H9 (cell line): ENCODE measurements around the gene PTCD1. TPM values are rescaled to one million over a fixed set of nuclear protein-coding genes. Genes with fewer than 3 reads are reported as not detected.

Experiments used
- DNase-seq: peaks from one replicate; pipeline ENCODE4 v3.0.0-alpha.2; 2017
- H2AFZ ChIP-seq: one replicate; pipeline ENCODE4 v1.6.1; 2013; ENCODE audit warnings: mild to moderate bottlenecking, low read length, control low read depth, moderate library complexity
- H2AK5ac ChIP-seq: 2 replicates; pipeline ENCODE4 v1.6.1; 2013; ENCODE audit warnings: low read length, control low read depth, mixed read lengths; ENCODE audit not compliant: insufficient read length
- H2BK120ac ChIP-seq: one replicate; pipeline ENCODE4 v1.6.1; 2013; ENCODE audit warnings: low read depth, mild to moderate bottlenecking, low read length, control low read depth, inconsistent platforms; ENCODE audit not compliant: poor library complexity, severe bottlenecking
- H2BK12ac ChIP-seq: 2 replicates; pipeline ENCODE4 v1.6.1; 2013; ENCODE audit warnings: low read length, control low read depth, mixed read lengths, low read depth; ENCODE audit not compliant: insufficient read length
- H2BK15ac ChIP-seq: 2 replicates; pipeline ENCODE4 v1.6.1; 2013; ENCODE audit warnings: low read depth, low read length, control low read depth
- H2BK20ac ChIP-seq: one replicate; pipeline ENCODE4 v1.6.1; 2013; ENCODE audit warnings: low read depth, mild to moderate bottlenecking, low read length, control low read depth, inconsistent platforms; ENCODE audit not compliant: poor library complexity, severe bottlenecking
- H2BK5ac ChIP-seq: 2 replicates; pipeline ENCODE4 v1.6.1; 2013; ENCODE audit warnings: low read length, control low read depth, mixed read lengths; ENCODE audit not compliant: insufficient read length
- H3K14ac ChIP-seq: 2 replicates; pipeline ENCODE4 v1.6.1; 2013; ENCODE audit warnings: low read length, control low read depth; ENCODE audit not compliant: insufficient read depth
- H3K18ac ChIP-seq: 2 replicates; pipeline ENCODE4 v1.6.1; 2013; ENCODE audit warnings: low read depth, mild to moderate bottlenecking, mixed read lengths, low read length, control low read depth; ENCODE audit not compliant: insufficient read length
- H3K23ac ChIP-seq: 2 replicates; pipeline ENCODE4 v1.6.1; 2013; ENCODE audit warnings: low read length, control low read depth, mixed read lengths, low read depth; ENCODE audit not compliant: insufficient read length
- H3K23me2 ChIP-seq: 2 replicates; pipeline ENCODE4 v1.6.1; 2013; ENCODE audit warnings: low read depth, mild to moderate bottlenecking, mixed read lengths, low read length, control low read depth; ENCODE audit not compliant: insufficient read length, poor library complexity, severe bottlenecking
- H3K27ac ChIP-seq: 2 replicates; pipeline ENCODE4 v1.5.1; 2013; ENCODE audit warnings: low read length, control low read depth, mixed read lengths, low read depth; ENCODE audit not compliant: insufficient read length
- H3K27me3 ChIP-seq: 2 replicates; pipeline ENCODE4 v1.6.1; 2013; ENCODE audit warnings: low read length, control low read depth, inconsistent platforms; ENCODE audit not compliant: insufficient read depth
- H3K4ac ChIP-seq: 2 replicates; pipeline ENCODE4 v1.6.1; 2013; ENCODE audit warnings: low read depth, mild to moderate bottlenecking, control low read depth, inconsistent platforms, low read length, moderate library complexity
- H3K4me1 ChIP-seq: 2 replicates; pipeline ENCODE4 v1.6.1; 2013; ENCODE audit warnings: low read length, control low read depth, inconsistent platforms; ENCODE audit not compliant: insufficient read depth
- H3K4me2 ChIP-seq: 2 replicates; pipeline ENCODE4 v1.6.1; 2013; ENCODE audit warnings: low read length, control low read depth, mixed read lengths; ENCODE audit not compliant: insufficient read length, insufficient read depth
- H3K56ac ChIP-seq: 2 replicates; pipeline ENCODE4 v1.6.1; 2013; ENCODE audit warnings: low read depth, mild to moderate bottlenecking, mixed read lengths, low read length, control low read depth; ENCODE audit not compliant: insufficient read length
- H3K79me1 ChIP-seq: 2 replicates; pipeline ENCODE4 v1.6.1; 2013; ENCODE audit warnings: low read depth, mild to moderate bottlenecking, moderate library complexity, low read length, control low read depth, inconsistent platforms; ENCODE audit not compliant: insufficient read depth, poor library complexity, severe bottlenecking
- H3K79me2 ChIP-seq: 2 replicates; pipeline ENCODE4 v1.6.1; 2013; ENCODE audit warnings: low read length, control low read depth, inconsistent platforms; ENCODE audit not compliant: insufficient read depth
- H3K9ac ChIP-seq: 2 replicates; pipeline ENCODE4 v1.6.1; 2013; ENCODE audit warnings: low read length, control low read depth, mixed read lengths; ENCODE audit not compliant: insufficient read length; ENCODE audit errors: extremely low read depth
- H3K9me3 ChIP-seq: one replicate; pipeline ENCODE4 v1.6.1; 2013; ENCODE audit warnings: low read depth, low read length, inconsistent platforms; ENCODE audit not compliant: control insufficient read depth
- H3T11ph ChIP-seq: one replicate; pipeline ENCODE4 v1.6.1; 2013; ENCODE audit warnings: mild to moderate bottlenecking, low read length, control low read depth, inconsistent platforms
- H4K20me1 ChIP-seq: one replicate; pipeline ENCODE4 v1.6.1; 2013; ENCODE audit not compliant: control insufficient read depth, insufficient read length, insufficient read depth
- H4K5ac ChIP-seq: 2 replicates; pipeline ENCODE4 v1.6.1; 2013; ENCODE audit warnings: low read depth, mild to moderate bottlenecking, mixed read lengths, low read length, control low read depth; ENCODE audit not compliant: insufficient read length
- H4K8ac ChIP-seq: replicated peaks from 2 replicates; pipeline ENCODE4 v1.6.1; 2013; ENCODE audit warnings: low read length, control low read depth, mixed read lengths, low read depth; ENCODE audit not compliant: insufficient read length
- H4K91ac ChIP-seq: 2 replicates; pipeline ENCODE4 v1.6.1; 2013; ENCODE audit warnings: low read depth, mild to moderate bottlenecking, moderate library complexity, mixed read lengths, low read length, control low read depth; ENCODE audit not compliant: insufficient read length
- H3K27ac Mint-ChIP-seq, 3 experiments: 2 replicates in 2 of 3; 3 replicates in 1 of 3; pipeline ENCODE4 v1.8.0; 2020 to 2021; ENCODE audit warnings: mixed read lengths in 3 of 3, mild to moderate bottlenecking in 1 of 3, moderate library complexity in 1 of 3
- H3K27me3 Mint-ChIP-seq: 2 replicates; pipeline ENCODE4 v1.8.0; 2021; ENCODE audit warnings: low read depth, mild to moderate bottlenecking, moderate library complexity, mixed read lengths
- H3K36me3 Mint-ChIP-seq, 3 experiments: 2 replicates in 2 of 3; 3 replicates in 1 of 3; pipeline ENCODE4 v1.8.0; 2020 to 2021; ENCODE audit warnings: low read depth in 3 of 3, mixed read lengths in 3 of 3; ENCODE audit not compliant: insufficient read depth in 1 of 3
- H3K4me1 Mint-ChIP-seq, 2 experiments: 2 replicates each; pipeline ENCODE4 v1.8.0; 2020; ENCODE audit warnings: mixed read lengths in 2 of 2
- H3K4me3 Mint-ChIP-seq, 2 experiments: 2 replicates in 1 of 2; 3 replicates in 1 of 2; pipeline ENCODE4 v1.8.0; 2020 to 2021; ENCODE audit warnings: mild to moderate bottlenecking in 2 of 2, mixed read lengths in 2 of 2, moderate library complexity in 1 of 2
- H3K9me3 Mint-ChIP-seq, 2 experiments: 2 replicates in 1 of 2; 3 replicates in 1 of 2; pipeline ENCODE4 v1.8.0; 2020; ENCODE audit warnings: mild to moderate bottlenecking in 2 of 2, mixed read lengths in 2 of 2, moderate library complexity in 1 of 2
- WGBS: extraction: QIAGEN DNeasy Blood & Tissue Kit; methylation state at CpG from one replicate; pipeline ENCODE4 v1.1.7; 2013; ENCODE audit warnings: missing lambda C conversion rate, low lambda C conversion rate, mixed read lengths; ENCODE audit not compliant: insufficient read length; ENCODE audit errors: extremely low coverage; 5-methylcytosine and 5-hydroxymethylcytosine counted together
- total RNA-seq: library from RNA; stranded (reverse); gene quantifications from 2 replicates; pipeline ENCODE4 v1.2.1, GENCODE V29; 2021
- TF ChIP-seq, protein P1 (sequence below): fragments of 200-600 bp; sonication (generic); conservative IDR thresholded peaks from 3 replicates; pipeline ENCODE4 v1.8.0; 2021; ENCODE audit warnings: antibody characterized with exemption, mild to moderate bottlenecking

The PTCD1 gene
- total RNA-seq, 1 experiment from 2014 or later: 12.8 TPM

DNA sequence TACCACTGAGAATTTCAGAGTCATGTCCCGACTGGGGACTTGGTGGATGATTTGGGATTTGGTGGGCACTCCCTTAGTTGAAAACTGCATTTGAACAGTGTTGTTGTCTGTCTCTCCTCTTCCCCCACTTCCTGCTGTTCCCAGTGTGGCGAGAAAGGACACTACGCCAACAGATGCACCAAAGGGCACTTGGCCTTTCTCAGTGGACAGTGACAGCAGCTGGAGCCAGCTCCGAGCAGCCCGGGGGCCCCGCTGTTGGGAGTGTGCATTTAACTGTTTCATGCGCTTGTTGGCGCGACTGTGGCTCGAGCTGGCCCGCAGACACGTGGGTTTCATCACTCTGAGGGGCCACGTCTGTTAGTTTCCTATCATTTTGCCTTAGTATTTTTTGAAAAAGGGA lies 17.7 kb upstream of the PTCD1 start:
- peak overlapping the region in 1 of 3 experiments; percentile 47; a peak in 2 of 7 replicates for H3K27ac Mint-ChIP-seq
- H3K79me1 ChIP-seq: peaks cover 5% of the 10 kb centered on the region
- no peaks in the 10 kb centered on the region for H3K9me3 ChIP-seq
- no peaks in the 10 kb centered on the region for H4K20me1 ChIP-seq
- H3K27me3 Mint-ChIP-seq: no peaks in the 10 kb centered on the region; the same call in none of the 2 replicates
- H4K5ac ChIP-seq: no peak overlapping the region
- no CpG with 5 or more reads among the region's 13 CpGs for WGBS
- no peak overlapping the region for H3K14ac ChIP-seq
- H3K23me2 ChIP-seq: no peaks in the 10 kb centered on the region
- no peak overlapping the region for H3K23ac ChIP-seq
- no peaks in the 10 kb centered on the region; the same call in 1 of the 2 replicates for H3K79me2 ChIP-seq
- H3K4me1 Mint-ChIP-seq: no peaks in the 10 kb centered on the region
- H2BK15ac ChIP-seq: no peak overlapping the region
- no peaks in the 10 kb centered on the region for H3K27me3 ChIP-seq
- no peaks in the 10 kb centered on the region for H3K4me1 ChIP-seq
- no peak overlapping the region for H2BK5ac ChIP-seq
- no peak overlapping the region for H3K9ac ChIP-seq
- peaks cover 43 to 93% (median 83%) of the 10 kb centered on the region in 3 experiments; a peak in 6 of 7 replicates for H3K36me3 Mint-ChIP-seq
- no peak overlapping the region for H3K27ac ChIP-seq
- no peak overlapping the region for H2BK20ac ChIP-seq
- no peak overlapping the region for H3K4ac ChIP-seq
- H3T11ph ChIP-seq: no peak overlapping the region
- H3K18ac ChIP-seq: no peak overlapping the region
- H2AK5ac ChIP-seq: no peak overlapping the region
- H2BK12ac ChIP-seq: no peak overlapping the region
- H3K4me2 ChIP-seq: no peak overlapping the region
- 0 out of 5 replicates have a peak, but pooled peaks cover 0 to 3% of the 10 kb centered on the region in 2 experiments for H3K9me3 Mint-ChIP-seq
- no peak overlapping the region for H2AFZ ChIP-seq
- H3K4me3 Mint-ChIP-seq: no peak overlapping the region
- H3K56ac ChIP-seq: no peak overlapping the region
- DNase-seq: no peak
- TF ChIP-seq, protein P1, sequence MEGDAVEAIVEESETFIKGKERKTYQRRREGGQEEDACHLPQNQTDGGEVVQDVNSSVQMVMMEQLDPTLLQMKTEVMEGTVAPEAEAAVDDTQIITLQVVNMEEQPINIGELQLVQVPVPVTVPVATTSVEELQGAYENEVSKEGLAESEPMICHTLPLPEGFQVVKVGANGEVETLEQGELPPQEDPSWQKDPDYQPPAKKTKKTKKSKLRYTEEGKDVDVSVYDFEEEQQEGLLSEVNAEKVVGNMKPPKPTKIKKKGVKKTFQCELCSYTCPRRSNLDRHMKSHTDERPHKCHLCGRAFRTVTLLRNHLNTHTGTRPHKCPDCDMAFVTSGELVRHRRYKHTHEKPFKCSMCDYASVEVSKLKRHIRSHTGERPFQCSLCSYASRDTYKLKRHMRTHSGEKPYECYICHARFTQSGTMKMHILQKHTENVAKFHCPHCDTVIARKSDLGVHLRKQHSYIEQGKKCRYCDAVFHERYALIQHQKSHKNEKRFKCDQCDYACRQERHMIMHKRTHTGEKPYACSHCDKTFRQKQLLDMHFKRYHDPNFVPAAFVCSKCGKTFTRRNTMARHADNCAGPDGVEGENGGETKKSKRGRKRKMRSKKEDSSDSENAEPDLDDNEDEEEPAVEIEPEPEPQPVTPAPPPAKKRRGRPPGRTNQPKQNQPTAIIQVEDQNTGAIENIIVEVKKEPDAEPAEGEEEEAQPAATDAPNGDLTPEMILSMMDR: no peak
- no peak overlapping the region for H2BK120ac ChIP-seq
- no peak overlapping the region for H4K91ac ChIP-seq
- H4K8ac ChIP-seq: no peak overlapping the region
